Midbrain (tissue), 1 donor: ENCODE results near the gene LRSAM1.

ENCODE experiments used
- DNase-seq: peaks from one replicate; lab custom pipeline; 2025; lab: John Stamatoyannopoulos, UW

The LRSAM1 gene

DNA sequence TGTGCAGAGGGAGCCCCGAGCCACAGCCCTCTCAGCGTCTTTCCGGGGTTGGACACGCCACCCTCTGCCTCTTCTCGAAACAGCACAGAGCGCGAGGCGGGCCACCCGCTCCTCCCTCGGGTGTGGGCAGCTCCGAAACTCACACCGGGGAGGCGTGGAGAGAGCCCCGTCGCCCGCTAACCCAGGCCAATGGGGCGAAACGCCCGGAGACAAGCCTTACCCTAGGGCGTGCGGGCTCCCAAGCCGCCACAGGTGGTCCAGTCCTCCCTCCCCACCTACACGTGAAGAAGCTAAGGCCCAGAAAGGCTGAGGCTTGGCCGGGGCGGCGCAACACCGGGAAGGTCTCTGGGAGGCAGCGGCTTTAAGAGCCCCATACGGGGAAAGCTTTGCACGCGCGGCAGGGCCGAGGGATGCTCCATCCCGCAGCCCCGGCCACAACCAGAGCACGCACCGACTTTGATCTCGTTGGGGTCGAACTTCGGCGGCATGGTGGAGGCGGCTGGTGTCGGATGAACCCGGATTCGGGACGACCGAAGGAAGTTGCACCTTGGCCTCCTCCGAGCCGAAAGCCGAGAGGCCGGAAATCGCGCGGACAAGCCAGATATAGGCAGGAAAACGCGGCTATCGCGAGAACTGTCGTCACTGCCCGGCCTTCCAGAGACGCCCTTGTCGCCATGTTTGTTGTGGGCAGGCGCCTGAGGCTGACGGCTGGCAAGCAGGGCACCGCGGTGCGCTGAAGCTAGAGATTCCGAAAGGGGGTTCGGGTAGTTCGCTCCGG, at the start of gene LRSAM1, which contains the start of gene RPL12:
TSS of gene LRSAM1 (plus strand) at position 681 of the 778 bp plus-strand sequence. CDS start 3,018 bp downstream, outside the sequence.
TSS of gene RPL12 (minus strand) at position 577 of the 778 bp plus-strand sequence. CDS start at position 488, 89 bp downstream.
- peak; percentile 95 for DNase-seq

DNA sequence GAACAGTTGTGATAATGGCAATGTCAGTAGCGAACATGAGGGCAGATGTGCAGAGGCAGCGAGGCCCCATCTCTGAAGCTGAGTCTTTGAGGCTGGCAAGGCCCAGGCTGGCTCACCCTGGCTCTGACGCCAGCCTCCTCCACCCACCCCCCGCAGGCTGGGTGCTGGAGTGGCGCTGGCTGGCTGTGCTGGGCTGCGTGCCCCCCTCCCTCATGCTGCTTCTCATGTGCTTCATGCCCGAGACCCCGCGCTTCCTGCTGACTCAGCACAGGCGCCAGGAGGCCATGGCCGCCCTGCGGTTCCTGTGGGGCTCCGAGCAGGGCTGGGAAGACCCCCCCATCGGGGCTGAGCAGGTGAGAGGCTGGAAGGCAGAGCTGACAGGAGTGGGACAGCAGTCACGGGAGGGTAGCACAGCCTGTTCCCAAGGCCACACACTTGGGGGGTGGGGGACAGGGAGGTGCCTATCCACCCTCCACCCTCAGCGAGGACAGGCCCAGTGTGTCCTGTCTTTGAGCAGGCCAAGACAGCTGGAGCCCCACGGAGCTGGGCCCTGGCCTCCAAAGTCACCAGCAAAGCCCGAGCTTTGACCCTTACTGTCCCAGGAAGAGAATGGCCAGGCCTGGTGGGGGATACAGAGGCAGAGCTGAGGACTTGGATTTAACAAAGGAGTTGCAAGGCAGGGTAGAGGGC, 48.8 kb upstream of the LRSAM1 start:
- DNase-seq: no peak

DNA sequence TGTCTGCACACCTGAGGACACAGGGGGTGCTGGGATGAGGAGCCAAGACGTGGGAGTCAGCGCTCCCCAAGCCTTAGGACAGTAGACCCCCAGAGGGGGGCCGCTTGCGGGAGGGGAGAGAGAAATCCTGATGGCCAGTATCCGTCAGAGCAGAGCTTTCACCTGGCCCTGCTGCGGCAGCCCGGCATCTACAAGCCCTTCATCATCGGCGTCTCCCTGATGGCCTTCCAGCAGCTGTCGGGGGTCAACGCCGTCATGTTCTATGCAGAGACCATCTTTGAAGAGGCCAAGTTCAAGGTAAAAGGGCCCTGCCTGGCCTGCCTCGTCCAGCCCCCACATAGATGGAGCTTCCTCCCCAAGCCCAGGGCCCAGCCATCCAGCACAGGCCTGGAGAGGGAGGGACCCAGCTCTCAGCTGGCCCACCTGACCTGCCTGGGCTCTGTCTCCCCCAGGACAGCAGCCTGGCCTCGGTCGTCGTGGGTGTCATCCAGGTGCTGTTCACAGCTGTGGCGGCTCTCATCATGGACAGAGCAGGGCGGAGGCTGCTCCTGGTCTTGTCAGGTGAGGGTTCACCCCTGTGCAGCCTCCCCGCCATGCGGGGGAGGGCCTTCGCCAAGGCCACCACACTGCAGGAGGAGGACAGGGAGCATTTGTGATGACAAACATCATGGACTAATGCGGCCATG, 47.7 kb upstream of the LRSAM1 start:
- DNase-seq: no peak

DNA sequence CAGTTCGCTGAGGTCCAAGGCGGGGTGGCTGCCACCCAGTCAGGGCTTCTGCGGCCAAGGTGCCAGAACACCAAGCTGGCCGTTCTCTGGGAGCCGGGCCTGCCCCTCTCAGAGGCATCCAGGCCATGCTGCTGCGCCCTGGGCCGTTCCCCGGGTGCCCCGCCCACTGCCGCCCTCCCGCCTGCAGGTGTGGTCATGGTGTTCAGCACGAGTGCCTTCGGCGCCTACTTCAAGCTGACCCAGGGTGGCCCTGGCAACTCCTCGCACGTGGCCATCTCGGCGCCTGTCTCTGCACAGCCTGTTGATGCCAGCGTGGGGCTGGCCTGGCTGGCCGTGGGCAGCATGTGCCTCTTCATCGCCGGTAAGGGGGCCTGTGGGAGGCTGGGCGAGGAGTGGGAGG, 46.7 kb upstream of the LRSAM1 start:
- DNase-seq: no peak

DNA sequence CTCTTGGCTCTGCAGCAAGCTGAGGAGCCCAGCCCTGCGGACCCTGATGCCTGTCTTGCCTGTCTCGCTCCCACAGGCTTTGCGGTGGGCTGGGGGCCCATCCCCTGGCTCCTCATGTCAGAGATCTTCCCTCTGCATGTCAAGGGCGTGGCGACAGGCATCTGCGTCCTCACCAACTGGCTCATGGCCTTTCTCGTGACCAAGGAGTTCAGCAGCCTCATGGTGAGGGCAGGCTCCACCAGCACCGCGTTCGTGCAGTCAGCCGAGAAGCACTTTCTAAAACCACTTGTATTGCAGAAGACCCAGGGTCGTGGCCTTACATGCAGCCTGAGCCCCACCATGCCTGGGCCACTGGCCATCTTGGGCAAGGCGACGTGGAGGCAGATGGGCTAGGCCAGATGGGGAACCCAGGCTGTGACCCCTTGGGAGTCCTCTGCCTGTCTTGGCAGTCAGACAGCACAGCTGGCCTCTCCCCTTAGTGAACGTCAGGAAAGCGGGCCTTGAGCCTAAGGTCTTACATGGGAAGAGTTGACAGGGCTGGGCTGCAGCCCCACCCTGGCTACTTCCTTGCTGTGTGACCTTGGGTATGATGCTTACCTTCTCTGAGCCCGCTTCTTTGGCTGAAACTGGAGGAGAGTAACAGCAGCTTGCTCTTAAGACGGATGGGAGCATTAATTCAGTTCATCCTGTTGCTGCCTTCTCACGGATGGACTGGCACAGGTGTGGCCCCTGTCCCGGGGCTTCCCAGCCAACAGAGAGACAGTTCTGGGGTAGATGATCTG, 45.8 kb upstream of the LRSAM1 start:
- no peak for DNase-seq

DNA sequence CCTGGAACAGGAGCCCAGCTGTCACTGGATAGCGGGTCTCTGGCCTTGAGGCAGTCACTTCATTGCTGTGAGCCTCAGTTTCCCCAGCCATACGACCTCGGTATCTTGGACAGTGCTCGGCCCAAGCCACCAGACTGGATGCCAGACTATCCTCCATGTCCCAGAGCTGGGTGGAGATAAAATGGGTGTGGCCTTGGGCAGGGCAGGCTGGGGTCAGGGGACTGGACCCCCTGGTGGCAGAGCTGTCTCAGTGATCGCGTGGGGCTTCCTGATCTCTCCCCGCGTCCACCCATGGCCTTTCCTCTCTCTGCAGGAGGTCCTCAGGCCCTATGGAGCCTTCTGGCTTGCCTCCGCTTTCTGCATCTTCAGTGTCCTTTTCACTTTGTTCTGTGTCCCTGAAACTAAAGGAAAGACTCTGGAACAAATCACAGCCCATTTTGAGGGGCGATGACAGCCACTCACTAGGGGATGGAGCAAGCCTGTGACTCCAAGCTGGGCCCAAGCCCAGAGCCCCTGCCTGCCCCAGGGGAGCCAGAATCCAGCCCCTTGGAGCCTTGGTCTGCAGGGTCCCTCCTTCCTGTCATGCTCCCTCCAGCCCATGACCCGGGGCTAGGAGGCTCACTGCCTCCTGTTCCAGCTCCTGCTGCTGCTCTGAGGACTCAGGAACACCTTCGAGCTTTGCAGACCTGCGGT, 44.4 kb upstream of the LRSAM1 start:
- DNase-seq: no peak

DNA sequence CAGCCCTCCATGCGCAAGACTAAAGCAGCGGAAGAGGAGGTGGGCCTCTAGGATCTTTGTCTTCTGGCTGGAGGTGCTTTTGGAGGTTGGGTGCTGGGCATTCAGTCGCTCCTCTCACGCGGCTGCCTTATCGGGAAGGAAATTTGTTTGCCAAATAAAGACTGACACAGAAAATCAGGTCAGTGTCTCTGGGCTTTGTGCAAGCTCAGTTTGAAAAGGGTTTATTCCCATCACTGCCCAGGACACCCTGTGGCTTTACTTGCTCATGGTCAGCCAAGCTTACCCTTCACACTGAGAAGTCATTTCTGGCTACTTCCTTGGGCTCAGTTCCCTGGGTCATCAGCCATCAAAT, 43.8 kb upstream of the LRSAM1 start:
- no peak for DNase-seq

DNA sequence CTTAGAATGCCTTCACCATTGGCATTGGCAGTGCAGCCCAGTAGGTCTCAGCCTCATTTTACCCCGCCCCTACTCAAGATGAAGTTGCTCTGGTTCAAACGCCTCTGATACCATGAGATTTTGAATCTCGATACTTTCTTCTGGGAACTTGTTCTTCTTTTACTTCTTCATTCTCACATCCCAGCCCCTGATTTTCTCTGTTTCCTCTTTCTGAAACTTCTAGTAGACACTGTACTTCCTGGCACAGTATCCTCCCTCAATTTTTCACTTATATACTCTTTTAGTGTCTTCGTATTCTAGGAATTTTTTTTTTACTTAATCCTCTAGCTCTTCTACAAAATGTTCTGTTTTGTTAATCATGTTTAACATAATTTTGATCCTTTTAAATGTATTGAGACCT, 40.2 kb upstream of the LRSAM1 start:
- DNase-seq: no peak

DNA sequence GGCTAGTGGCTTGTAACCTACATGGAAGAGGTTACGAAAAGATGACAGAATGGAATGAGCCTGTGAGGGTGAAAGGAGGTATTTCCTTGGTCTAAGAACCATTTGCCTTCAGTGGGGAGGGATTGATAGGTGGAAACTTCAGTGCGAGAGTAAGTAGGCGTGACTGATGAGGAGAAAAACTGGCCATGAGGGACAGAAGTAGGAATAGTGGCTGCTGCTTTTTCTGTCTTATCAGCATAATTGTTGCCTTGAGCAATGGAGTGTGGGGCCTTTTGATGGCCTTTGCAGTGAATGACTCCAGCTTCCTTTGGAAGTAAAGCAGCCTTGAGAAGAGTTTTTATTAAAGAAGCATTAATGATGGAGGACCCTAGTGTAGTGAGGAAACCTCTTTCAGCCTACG, 36.2 kb upstream of the LRSAM1 start:
- no peak for DNase-seq

DNA sequence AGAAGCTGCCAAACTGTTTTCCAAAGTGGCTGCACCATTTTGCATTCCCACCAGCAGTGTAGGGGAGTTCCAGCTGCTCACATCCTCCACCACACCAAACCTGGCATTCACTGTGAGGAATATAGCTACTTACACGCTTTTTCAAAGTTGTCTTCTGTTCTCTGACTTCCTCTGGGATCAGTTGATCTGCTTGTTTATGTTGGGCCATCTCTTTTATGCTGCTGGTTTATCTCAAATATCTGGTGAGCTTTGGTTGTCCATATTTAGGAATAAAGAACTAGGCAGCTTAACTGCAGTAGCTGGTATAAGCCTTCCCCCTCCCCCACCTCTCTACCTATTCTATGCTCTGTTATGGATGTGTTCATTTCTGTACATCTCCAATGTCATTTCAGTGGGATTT, 35.7 kb upstream of the LRSAM1 start:
- DNase-seq: no peak

DNA sequence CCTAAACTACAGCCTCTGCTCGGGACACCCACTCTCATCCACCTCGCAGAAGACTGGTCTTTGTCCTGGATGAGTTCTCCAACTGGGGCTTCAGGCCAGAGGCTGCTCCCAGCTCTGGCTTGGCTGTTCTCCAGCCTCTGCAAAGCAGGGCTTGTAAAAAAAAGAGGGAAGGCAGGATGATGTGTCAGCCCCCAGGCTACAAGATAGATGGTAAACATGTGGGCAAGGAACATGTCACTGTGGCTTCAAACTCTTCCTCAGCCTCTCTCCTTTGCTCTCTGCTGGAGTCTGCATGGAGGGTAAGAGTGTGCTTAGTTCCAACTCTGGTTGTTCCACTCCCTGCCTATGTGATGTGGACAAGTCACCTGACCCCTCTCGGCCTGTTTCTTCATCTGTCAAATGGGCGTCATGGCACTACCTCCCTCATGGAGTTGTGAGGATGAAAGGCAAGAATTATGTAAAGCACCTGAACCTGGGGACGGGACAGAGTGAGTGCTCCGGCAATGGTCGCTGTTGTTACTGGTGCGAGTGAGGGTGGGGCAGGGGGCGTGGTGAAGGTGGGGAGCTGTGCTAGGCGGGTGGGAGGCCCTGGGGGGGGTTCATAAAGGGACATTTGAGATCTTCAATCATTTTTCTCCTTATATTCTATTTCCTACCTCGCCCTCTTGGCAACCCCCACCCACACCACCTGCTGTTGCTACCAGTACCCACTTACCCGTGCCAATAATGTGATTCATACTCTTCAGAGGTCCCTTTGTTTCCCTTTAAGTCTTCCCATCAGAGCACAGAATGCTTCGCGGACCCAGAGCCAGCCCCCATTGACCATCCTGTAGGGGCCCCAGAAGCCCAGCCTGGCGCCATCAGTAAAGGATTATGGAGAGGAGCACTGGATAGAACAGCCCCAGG, 33.9 kb upstream of the LRSAM1 start:
- DNase-seq: no peak

DNA sequence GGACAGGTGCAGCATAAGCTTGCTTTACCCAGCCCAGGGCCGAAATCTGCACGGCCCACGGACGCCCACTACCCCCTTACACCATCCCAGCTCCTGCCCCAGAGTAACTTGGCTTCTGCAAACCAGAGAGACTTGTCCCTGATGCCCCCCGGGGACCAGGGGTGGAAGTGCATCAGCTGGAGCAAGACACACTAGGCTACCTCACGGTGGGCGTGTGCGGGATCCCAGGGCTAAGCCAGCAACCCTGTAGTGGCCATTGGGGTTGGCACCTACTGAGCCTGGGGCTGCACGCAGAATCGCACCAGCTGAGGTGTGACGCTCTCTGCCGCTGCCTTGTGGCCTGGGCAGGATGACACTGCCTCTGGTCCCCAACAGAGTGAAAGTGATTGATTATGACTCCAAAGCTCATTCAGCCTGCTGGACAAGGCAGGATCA, 33.3 kb upstream of the LRSAM1 start:
- DNase-seq: no peak

DNA sequence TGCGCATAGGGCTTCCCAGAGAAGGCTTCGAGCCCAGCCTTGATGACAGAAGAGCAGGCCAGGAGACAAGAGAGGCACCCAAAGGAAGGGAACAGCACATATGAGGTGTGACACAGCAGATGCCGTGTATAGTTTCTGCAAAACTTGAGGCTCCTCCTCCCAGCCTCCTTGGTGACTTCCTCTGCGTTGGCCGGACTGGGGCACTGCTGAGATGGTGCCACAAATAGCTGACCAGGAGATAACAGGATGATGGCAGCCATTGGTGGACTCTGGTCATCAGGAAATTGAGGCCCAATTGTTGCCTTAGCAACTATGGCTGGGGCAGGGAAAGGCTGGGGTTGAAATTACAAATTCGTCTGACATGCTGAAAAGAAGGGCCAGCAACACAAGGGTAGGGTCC, 32.0 kb upstream of the LRSAM1 start:
- DNase-seq: no peak

DNA sequence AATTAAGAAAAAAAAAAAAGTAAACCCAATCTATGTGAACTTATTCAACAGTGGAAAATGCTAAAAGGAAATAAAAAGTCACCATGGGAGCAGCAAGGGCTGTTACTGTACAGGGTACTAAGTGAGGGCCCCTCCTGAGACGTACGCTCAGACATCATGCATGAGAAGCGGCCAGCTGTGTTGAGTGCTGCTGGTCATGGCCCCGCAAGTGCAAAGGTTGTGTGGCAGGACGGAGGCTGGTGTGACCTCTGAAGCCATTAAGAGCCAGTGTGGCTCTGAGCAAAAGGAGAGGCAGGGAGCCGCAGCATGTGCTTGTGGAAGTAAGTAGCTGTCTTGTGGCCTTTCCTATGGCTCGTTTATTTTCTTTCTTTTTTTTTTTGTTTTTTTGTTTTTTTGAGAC, 30.3 kb upstream of the LRSAM1 start:
- DNase-seq: no peak

DNA sequence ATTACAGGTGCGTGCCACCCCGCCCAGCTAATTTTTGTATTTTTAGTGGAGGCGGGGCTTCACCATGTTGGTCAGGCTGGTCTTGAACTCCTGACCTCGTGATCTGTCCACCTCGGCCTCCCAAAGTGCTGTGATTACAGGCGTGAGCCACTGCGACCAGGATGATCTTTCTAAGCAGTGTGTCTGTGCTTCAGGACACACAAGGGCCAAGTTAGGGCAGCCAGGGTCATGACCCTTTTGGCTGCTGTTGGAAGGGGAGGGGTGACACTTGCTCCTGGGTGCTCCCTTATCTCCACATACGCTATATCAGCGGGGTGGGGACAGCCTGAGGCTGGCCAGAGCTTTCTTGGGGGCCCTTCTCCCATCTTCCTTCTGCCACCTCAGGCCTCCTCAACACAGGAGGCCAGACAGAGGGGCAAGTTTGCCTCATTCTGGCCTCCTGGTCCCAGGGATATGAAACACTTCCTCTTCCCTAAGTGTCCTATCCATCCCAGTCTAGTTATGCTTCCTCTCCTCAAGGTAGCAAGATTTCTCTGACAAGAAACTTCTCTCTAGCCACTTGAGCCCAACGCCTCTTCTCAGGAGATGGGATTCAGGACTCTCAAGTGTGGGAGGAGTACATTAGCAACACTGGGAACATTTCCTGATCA, 29.1 kb upstream of the LRSAM1 start:
- DNase-seq: no peak

DNA sequence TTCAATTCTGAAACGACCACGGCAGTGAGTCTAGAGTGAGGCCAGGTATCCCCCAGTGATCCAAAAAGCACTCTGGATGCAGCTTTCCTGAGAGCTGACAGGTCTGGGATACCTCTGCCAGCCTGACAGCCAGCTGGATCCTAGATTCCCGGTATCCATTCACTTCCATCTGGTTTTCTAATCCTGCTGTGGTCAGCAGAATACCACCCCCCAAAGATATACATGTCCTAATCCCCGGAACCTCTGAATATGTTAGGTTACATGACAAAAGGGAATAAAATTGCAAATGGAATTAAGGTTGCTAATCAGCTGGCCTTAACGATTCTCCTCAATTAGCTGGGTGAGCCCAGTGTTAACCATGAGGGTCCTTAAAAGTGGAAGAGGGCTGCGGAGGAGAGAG, 28.5 kb upstream of the LRSAM1 start:
- DNase-seq: no peak

DNA sequence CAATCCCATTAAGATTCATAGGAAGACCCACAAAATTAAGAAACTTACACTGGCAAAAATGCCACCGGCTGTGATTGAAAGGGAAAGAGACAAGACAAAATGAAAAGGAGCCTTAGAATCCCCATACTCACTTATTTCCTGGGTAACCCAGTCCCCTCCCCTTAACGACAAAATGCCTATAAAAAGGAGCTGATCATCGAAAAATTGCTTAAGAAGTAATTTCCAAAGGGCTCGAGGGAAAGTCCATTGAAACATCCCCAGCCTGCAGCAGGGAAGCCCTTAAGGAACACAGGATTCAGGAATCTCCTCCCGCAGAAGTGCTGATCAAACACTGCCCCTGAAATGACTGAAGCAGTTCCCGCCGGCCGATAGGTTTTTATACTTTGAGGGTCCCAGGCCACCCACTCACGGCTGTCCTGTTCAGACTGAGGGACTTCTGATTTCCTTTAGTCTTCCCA, 27.8 kb upstream of the LRSAM1 start:
- DNase-seq: no peak

DNA sequence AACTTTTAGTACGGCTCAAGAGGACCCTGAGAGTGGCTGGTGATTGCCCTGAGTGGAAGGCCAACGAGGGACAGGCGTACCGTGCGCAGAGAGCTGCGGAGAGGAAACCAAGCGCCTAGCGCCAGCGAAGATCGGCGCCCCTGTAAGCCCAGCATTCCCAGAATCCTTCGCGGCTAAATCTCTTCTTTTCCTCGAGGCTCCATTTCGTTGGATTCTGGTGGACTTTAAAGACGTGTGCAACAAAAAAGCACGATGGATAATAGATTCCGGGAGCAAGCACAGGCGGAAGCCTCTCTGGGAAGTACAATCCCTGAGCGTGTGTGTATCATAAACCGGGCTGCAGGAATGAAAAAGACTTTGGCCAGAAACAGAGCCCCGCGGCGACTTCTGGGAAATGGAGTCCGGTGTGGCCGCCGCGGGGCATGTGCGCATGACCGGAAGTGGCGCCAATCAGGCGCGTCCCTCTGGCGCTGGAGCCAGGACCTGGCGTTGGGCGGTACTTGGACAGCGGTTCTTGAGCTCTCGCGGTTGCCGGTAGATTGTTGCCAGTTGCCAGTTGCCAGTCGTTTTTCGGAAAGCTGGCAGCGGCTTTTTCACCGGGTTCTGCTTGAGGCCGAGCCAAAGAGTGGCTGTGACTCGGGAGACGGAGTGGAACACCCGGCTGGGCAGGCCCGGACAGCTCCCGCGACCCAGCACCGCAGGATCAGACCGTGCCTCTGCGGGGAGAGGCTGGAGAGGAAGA, 27.2 kb upstream of the LRSAM1 start, which contains the start of gene ZNF79:
TSS of gene ZNF79 (plus strand) at position 449 of the 742 bp plus-strand sequence. CDS start 406 bp downstream, outside the sequence.
- peak; percentile 96 for DNase-seq

DNA sequence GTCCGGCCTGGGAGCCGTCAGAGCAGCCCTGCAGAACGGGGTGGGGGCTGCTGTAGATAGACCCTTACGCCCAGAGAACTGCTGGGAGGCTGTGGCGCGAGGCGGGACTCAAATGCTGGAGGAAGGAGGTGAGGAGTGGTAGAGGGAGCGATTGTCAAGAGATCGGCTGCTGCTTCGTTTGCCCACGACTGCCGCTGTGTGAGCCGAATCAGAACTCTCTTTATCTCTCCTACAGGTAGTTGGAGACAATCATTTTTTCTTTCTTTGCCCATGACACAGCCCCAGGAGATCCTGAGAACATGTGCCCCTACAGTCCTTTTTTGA, 26.7 kb upstream of the LRSAM1 start:
- DNase-seq: no peak
